Gastroesophageal sphincter (tissue), 3 donors: ENCODE results near the gene PDE8A.

ENCODE experiments used
- CTCF ChIP-seq, 4 experiments: fragments of 200-600 bp in 2 of 4; fragments of 450-650 bp in 2 of 4; sonication (generic) in 1 of 4; IDR thresholded peaks; one replicate each; pipeline ENCODE4 v1.5.1; 2017 to 2019; ENCODE audit warnings: antibody characterized with exemption in 4 of 4, mild to moderate bottlenecking in 2 of 4, moderate library complexity in 2 of 4
- POLR2A ChIP-seq, 2 donors: fragments of 450-650 bp; IDR thresholded peaks; one replicate each; pipeline ENCODE4 v1.6.1; 2017; ENCODE audit warnings: antibody characterized with exemption in 2 of 2, mild to moderate bottlenecking in 2 of 2, moderate library complexity in 1 of 2
- POLR2AphosphoS5 ChIP-seq: sonication (generic); formaldehyde crosslinking; IDR thresholded peaks from one replicate; pipeline ENCODE4 v1.6.1; 2017; ENCODE audit warnings: antibody characterized with exemption

- TF ChIP-seq CTCF (IDR thresholded peaks at IDR 0.05): no peak
- no peak for TF ChIP-seq POLR2A (IDR thresholded peaks at IDR 0.05)
- no peak for TF ChIP-seq POLR2AphosphoS5
These were observed 2.0 kb upstream of the PDE8A start for GRCh38 chr15:84979651-84980050.
